CD4-positive, alpha-beta memory T cell (primary cell): ENCODE results near the gene CLEC3A. TPM values are rescaled to one million over a fixed set of nuclear protein-coding genes. Genes with fewer than 3 reads are reported as not detected.
A peak's percentile ranks its signal among the peaks of the same experiment; 100 is the strongest.

Experiments used
- CTCF ChIA-PET: fragments of 350-600 bp; sonication (Branson Sonifier 250); formaldehyde crosslinking; loops from one replicate; lab custom pipeline; 2021; ENCODE audit warnings: inconsistent platforms; ENCODE audit not compliant: partially characterized antibody; lab: Charles Lee
- POLR2A ChIA-PET: fragments of 350-600 bp; sonication (Branson Sonifier 250); formaldehyde crosslinking; loops from one replicate; lab custom pipeline; 2021; ENCODE audit not compliant: partially characterized antibody; lab: Charles Lee
- DNase-seq, 5 donors: peaks; one replicate each; pipeline versions ENCODE4 v3.0.0 to v3.0.0-alpha.2; 2020 to 2022; ENCODE audit warnings: mixed read lengths in 1 of 5
- H3K27ac ChIP-seq: one replicate; pipeline ENCODE4 v1.7.0; 2013; ENCODE audit warnings: low read depth, low read length
- H3K27me3 ChIP-seq: 2 replicates; pipeline ENCODE4 v1.7.0; 2013; ENCODE audit warnings: mild to moderate bottlenecking, low read length, moderate library complexity; ENCODE audit not compliant: insufficient read depth
- H3K36me3 ChIP-seq: 2 replicates; pipeline ENCODE4 v1.7.0; 2013; ENCODE audit warnings: mild to moderate bottlenecking, low read length, moderate library complexity; ENCODE audit not compliant: insufficient read depth
- H3K4me1 ChIP-seq: 2 replicates; pipeline ENCODE4 v1.7.0; 2013; ENCODE audit warnings: mild to moderate bottlenecking, low read length, moderate library complexity; ENCODE audit not compliant: insufficient read depth
- H3K4me3 ChIP-seq, 2 donors: one replicate each; pipeline ENCODE4 v1.7.0; 2013; ENCODE audit warnings: low read length in 2 of 2, mild to moderate bottlenecking in 1 of 2
- H3K9me3 ChIP-seq, 2 donors: one replicate each; pipeline ENCODE4 v1.7.0; 2013; ENCODE audit warnings: low read length in 2 of 2, control low read depth in 1 of 2; ENCODE audit not compliant: control insufficient read depth in 1 of 2
- H3K27ac Mint-ChIP-seq, 7 donors: one replicate each; pipeline ENCODE4 v1.8.0; 2020 to 2021; ENCODE audit warnings: mixed read lengths in 7 of 7, mild to moderate bottlenecking in 6 of 7, inconsistent platforms in 3 of 7, moderate library complexity in 3 of 7
- H3K27me3 Mint-ChIP-seq, 2 donors: one replicate each; pipeline ENCODE4 v1.8.0; 2020 to 2021; ENCODE audit warnings: mixed read lengths in 2 of 2
- H3K36me3 Mint-ChIP-seq, 2 donors: one replicate each; pipeline ENCODE4 v1.8.0; 2020 to 2021; ENCODE audit warnings: mixed read lengths in 2 of 2, inconsistent platforms in 1 of 2, mild to moderate bottlenecking in 1 of 2
- H3K4me1 Mint-ChIP-seq, 4 donors: one replicate each; pipeline ENCODE4 v1.8.0; 2020 to 2021; ENCODE audit warnings: mixed read lengths in 4 of 4, mild to moderate bottlenecking in 1 of 4
- H3K4me3 Mint-ChIP-seq, 8 donors: one replicate each; pipeline ENCODE4 v1.8.0; 2020 to 2021; ENCODE audit warnings: mixed read lengths in 8 of 8, mild to moderate bottlenecking in 7 of 8, moderate library complexity in 6 of 8, inconsistent platforms in 3 of 8
- H3K9me3 Mint-ChIP-seq, 8 donors: one replicate each; pipeline ENCODE4 v1.8.0; 2020 to 2021; ENCODE audit warnings: mixed read lengths in 8 of 8, mild to moderate bottlenecking in 5 of 8, inconsistent platforms in 3 of 8, moderate library complexity in 1 of 8
- intact Hi-C: fragments of 100-400 bp; cut with micrococcal nuclease; formaldehyde crosslinking; loops from one replicate; pipeline ENCODE4 v1.15.1; 2023
- polyA plus RNA-seq, 2 donors: library from polyadenylated mRNA; unstranded; fragments of 300-500 nt; fragmentation: Illumina TruSeq; gene quantifications; one replicate each; pipeline ENCODE4 v1.2.3, GENCODE V29; 2021
- total RNA-seq, 2 experiments: library from RNA; stranded (reverse); gene quantifications; one replicate each; pipeline ENCODE4 v1.2.3, GENCODE V29; 2021

CLEC3A gene
- total and polyA plus RNA-seq, 4 experiments from 2014 or later: not detected

- no peaks in the 10 kb centered on the region for H3K36me3 ChIP-seq
- no peak for DNase-seq
- no peaks in the 10 kb centered on the region for H3K9me3 ChIP-seq
- no peaks in the 10 kb centered on the region for H3K4me1 Mint-ChIP-seq
- peaks cover 3 to 5% of the 10 kb centered on the region in 2 donors for H3K27me3 Mint-ChIP-seq
- CTCF ChIA-PET: interaction anchor here (3.7 kb wide), 1 partner anchor 25 kb away, joined by 19 read pairs; no protein-coding TSS in a partner anchor
- no peaks in the 10 kb centered on the region for H3K4me1 ChIP-seq
- no peaks in the 10 kb centered on the region for H3K27me3 ChIP-seq
- H3K27ac Mint-ChIP-seq: no peak overlapping the region
- no peaks in the 10 kb centered on the region for H3K36me3 Mint-ChIP-seq
- H3K4me3 ChIP-seq: no peak overlapping the region
- no peak overlapping the region for H3K27ac ChIP-seq
- intact Hi-C loops: no loop called here
- POLR2A ChIA-PET: no interaction called here
- no peak overlapping the region for H3K4me3 Mint-ChIP-seq
- no peaks in the 10 kb centered on the region for H3K9me3 Mint-ChIP-seq
Measured at GRCh38 chr16:78028018-78028417, 5.7 kb downstream of the CLEC3A start.

GRCh38 chr16:78034530-78034929, 12.2 kb downstream of the CLEC3A start:
- Histone ChIP-seq H3K27ac (no peak overlapping the region), H3K4me3 (no peak overlapping the region), H3K27me3 (no peaks in the 10 kb centered on the region), H3K4me1 (peaks cover 6% of the 10 kb centered on the region), H3K36me3 (no peaks in the 10 kb centered on the region), H3K9me3 (no peaks in the 10 kb centered on the region)
- Mint-ChIP-seq H3K9me3 (no peaks in the 10 kb centered on the region), H3K27ac (peak overlapping the region in 3 of 7 donors; percentile 11 to 44 (median 43)), H3K4me3 (peak overlapping the region in 1 of 8 donors; percentile 14), H3K4me1 (peaks cover 5 to 14% (median 11%) of the 10 kb centered on the region in 4 donors), H3K27me3 (peaks cover 0 to 3% of the 10 kb centered on the region in 2 donors), H3K36me3 (no peaks in the 10 kb centered on the region)
- ChIA-PET POLR2A (no interaction called here), CTCF (interaction anchor here (0.7 kb wide), 1 partner anchor 19 kb away, joined by 3 read pairs; no protein-coding TSS in a partner anchor)
- intact Hi-C loops: no loop called here
- DNase-seq: peak in 1 of 5 donors; percentile 12

GRCh38 chr16:78035012-78035411, 12.7 kb downstream of the CLEC3A start:
- Mint-ChIP-seq H3K4me3 (no peak overlapping the region), H3K27me3 (peaks cover 1 to 3% of the 10 kb centered on the region in 2 donors), H3K36me3 (no peaks in the 10 kb centered on the region), H3K9me3 (no peaks in the 10 kb centered on the region), H3K27ac (no peak overlapping the region), H3K4me1 (peaks cover 5 to 14% (median 11%) of the 10 kb centered on the region in 4 donors)
- H3K4me3 ChIP-seq: no peak overlapping the region
- intact Hi-C loops: no loop called here
- no peak for DNase-seq
- H3K4me1 ChIP-seq: peaks cover 6% of the 10 kb centered on the region
- no peaks in the 10 kb centered on the region for H3K36me3 ChIP-seq
- H3K9me3 ChIP-seq: no peaks in the 10 kb centered on the region
- no peak overlapping the region for H3K27ac ChIP-seq
- H3K27me3 ChIP-seq: no peaks in the 10 kb centered on the region
- ChIA-PET POLR2A (no interaction called here), CTCF (interaction anchor here (0.7 kb wide), 1 partner anchor 19 kb away, joined by 3 read pairs; no protein-coding TSS in a partner anchor)

GRCh38 chr16:78040396-78040795, 18.0 kb downstream of the CLEC3A start:
- Mint-ChIP-seq H3K27me3 (peaks cover 10 to 16% of the 10 kb centered on the region in 2 donors), H3K9me3 (peaks cover 0 to 2% (median 0%) of the 10 kb centered on the region in 8 donors), H3K36me3 (no peaks in the 10 kb centered on the region), H3K27ac (no peak overlapping the region), H3K4me3 (no peak overlapping the region), H3K4me1 (peaks cover 0 to 4% (median under 1%) of the 10 kb centered on the region in 4 donors)
- intact Hi-C loops: no loop called here
- no peak for DNase-seq
- no peaks in the 10 kb centered on the region for H3K4me1 ChIP-seq
- no peaks in the 10 kb centered on the region for H3K27me3 ChIP-seq
- no peaks in the 10 kb centered on the region for H3K9me3 ChIP-seq
- H3K36me3 ChIP-seq: no peaks in the 10 kb centered on the region
- POLR2A ChIA-PET: no interaction called here
- H3K27ac ChIP-seq: no peak overlapping the region
- CTCF ChIA-PET: no interaction called here
- no peak overlapping the region for H3K4me3 ChIP-seq

GRCh38 chr16:78045865-78046581, 23.7 kb downstream of the CLEC3A start:
- Histone ChIP-seq H3K27ac (no peak overlapping the region), H3K4me3 (no peak overlapping the region), H3K36me3 (no peaks in the 10 kb centered on the region), H3K9me3 (no peaks in the 10 kb centered on the region), H3K4me1 (no peaks in the 10 kb centered on the region), H3K27me3 (no peaks in the 10 kb centered on the region)
- no peaks in the 10 kb centered on the region for H3K4me1 Mint-ChIP-seq
- no peaks in the 10 kb centered on the region for H3K36me3 Mint-ChIP-seq
- no peak overlapping the region for H3K4me3 Mint-ChIP-seq
- peak in 4 of 5 donors; percentile 7 to 13 (median 8) for DNase-seq
- intact Hi-C loops: no loop called here
- peaks cover 14 to 19% of the 10 kb centered on the region in 2 donors for H3K27me3 Mint-ChIP-seq
- no peak overlapping the region for H3K27ac Mint-ChIP-seq
- CTCF ChIA-PET: no interaction called here
- H3K9me3 Mint-ChIP-seq: peaks cover 0 to 3% (median 0%) of the 10 kb centered on the region in 8 donors
- POLR2A ChIA-PET: no interaction called here

GRCh38 chr16:78048319-78048718, 26.0 kb downstream of the CLEC3A start:
- H3K4me1 ChIP-seq: no peaks in the 10 kb centered on the region
- no peak for DNase-seq
- H3K36me3 ChIP-seq: no peaks in the 10 kb centered on the region
- H3K27ac Mint-ChIP-seq: no peak overlapping the region
- H3K36me3 Mint-ChIP-seq: no peaks in the 10 kb centered on the region
- ChIA-PET POLR2A (no interaction called here), CTCF (interaction anchor here (0.5 to 1.2 kb wide), 2 partner anchors 45 to 145 kb away, joined by 3 to 6 read pairs; no protein-coding TSS in a partner anchor)
- H3K27ac ChIP-seq: no peak overlapping the region
- intact Hi-C loops: no loop called here
- H3K4me3 Mint-ChIP-seq: no peak overlapping the region
- no peaks in the 10 kb centered on the region for H3K9me3 ChIP-seq
- no peaks in the 10 kb centered on the region for H3K27me3 ChIP-seq
- H3K27me3 Mint-ChIP-seq: peaks cover 12 to 20% of the 10 kb centered on the region in 2 donors
- no peak overlapping the region for H3K4me3 ChIP-seq
- H3K4me1 Mint-ChIP-seq: no peaks in the 10 kb centered on the region
- H3K9me3 Mint-ChIP-seq: peaks cover 0 to 3% (median 0%) of the 10 kb centered on the region in 8 donors

GRCh38 chr16:78050734-78051400, 28.5 kb downstream of the CLEC3A start:
- ChIA-PET CTCF (interaction anchor here (1.3 kb wide), 1 partner anchor 12 kb away, joined by 3 read pairs; no protein-coding TSS in a partner anchor), POLR2A (no interaction called here)

More at GRCh38 chr16:78050734-78051400, 28.5 kb downstream of the CLEC3A start:
- no peaks in the 10 kb centered on the region for H3K36me3 Mint-ChIP-seq
- H3K4me3 ChIP-seq: no peak overlapping the region
- H3K9me3 ChIP-seq: no peaks in the 10 kb centered on the region
- H3K27me3 Mint-ChIP-seq: peaks cover 10 to 21% of the 10 kb centered on the region in 2 donors
- no peaks in the 10 kb centered on the region for H3K27me3 ChIP-seq
- no peak overlapping the region for H3K27ac ChIP-seq
- H3K4me3 Mint-ChIP-seq: no peak overlapping the region
- H3K36me3 ChIP-seq: no peaks in the 10 kb centered on the region
- intact Hi-C loops: no loop called here
- no peaks in the 10 kb centered on the region for H3K4me1 Mint-ChIP-seq
- no peaks in the 10 kb centered on the region for H3K9me3 Mint-ChIP-seq
- H3K4me1 ChIP-seq: no peaks in the 10 kb centered on the region
- DNase-seq: no peak
- H3K27ac Mint-ChIP-seq: no peak overlapping the region
